SK-N-MC (cell line): Measurements from ENCODE around the gene ZNF558.

Experiments used
- EZH2 ChIP-seq: fragments of 200-600 bp; sonication (generic); IDR thresholded peaks from one replicate; pipeline ENCODE4 v1.6.1; 2017; ENCODE audit warnings: antibody characterized with exemption
- POLR2AphosphoS5 ChIP-seq: IDR thresholded peaks from 2 replicates; pipeline ENCODE4 v1.6.1; 2012; ENCODE audit warnings: mild to moderate bottlenecking, low read depth, low read length, borderline replicate concordance

DNA sequence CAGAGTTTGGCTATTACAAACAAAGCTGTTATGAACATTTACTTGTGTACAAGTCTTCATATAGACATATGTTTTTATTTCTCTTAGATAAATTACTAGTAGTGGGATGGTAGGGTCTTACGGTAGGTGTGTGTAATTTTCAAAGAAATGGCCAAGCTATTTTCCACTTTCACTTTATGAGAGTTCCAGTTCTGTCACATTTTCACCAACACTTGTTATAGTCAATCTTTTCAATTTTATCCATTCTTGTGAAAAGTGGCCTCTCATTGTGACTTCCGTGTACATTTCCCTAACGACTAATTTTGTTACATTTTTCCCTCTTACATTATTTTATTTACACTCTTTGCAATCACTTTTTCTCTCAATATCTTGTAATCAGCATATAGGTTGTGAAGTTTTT lies 18.4 kb upstream of the ZNF558 start:
- TF ChIP-seq POLR2AphosphoS5 (no peak), EZH2 (no peak)
